GM06990 (cell line): ENCODE results near the gene IRF1.
"Not testable (repeated sequence)": the region's sequence is repeated elsewhere in the genome, so short reads cannot be mapped to it uniquely, and the experiment has no call there.

Experiments
- DNase-seq: peaks from one replicate; pipeline ENCODE4 v3.0.0-alpha.2; 2011; ENCODE audit not compliant: insufficient read length; ENCODE audit errors: extremely low read depth
- H3K27me3 ChIP-seq: replicated peaks from 2 replicates; pipeline ENCODE4 v1.6.0; 2011; ENCODE audit warnings: low read length; ENCODE audit not compliant: control insufficient read depth, insufficient read depth
- H3K36me3 ChIP-seq: 2 replicates; pipeline ENCODE4 v1.5.1; 2011; ENCODE audit warnings: low read length; ENCODE audit not compliant: control insufficient read depth, insufficient read depth
- H3K4me3 ChIP-seq: replicated peaks from 2 replicates; pipeline ENCODE4 v1.5.1; 2011; ENCODE audit warnings: low read depth, mild to moderate bottlenecking, control low read depth, low read length
- CTCF ChIP-seq: IDR thresholded peaks from 2 replicates; pipeline ENCODE4 v1.5.1; 2011; ENCODE audit warnings: low read length, control low read depth, mild to moderate bottlenecking, inconsistent platforms; ENCODE audit not compliant: insufficient read depth, poor library complexity, severe bottlenecking

IRF1 gene

DNA sequence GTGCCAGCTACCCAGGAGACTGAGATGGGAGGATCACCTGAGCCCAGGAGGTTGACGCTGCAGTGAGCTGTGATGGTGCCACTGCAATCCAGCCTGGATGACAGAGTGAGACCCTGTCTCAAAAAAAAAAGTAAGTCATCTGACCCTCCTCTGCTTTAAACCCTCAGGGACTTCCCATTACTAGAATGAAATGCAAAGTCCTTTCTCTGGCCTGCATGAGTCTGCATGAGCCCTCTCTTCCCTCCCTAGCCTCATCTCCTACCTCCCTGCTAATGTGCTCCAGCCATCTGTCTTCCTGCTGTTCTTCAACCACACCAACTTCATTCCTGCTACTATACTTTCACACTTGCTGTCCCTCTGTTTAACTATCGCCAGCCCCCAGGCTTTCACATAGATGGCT lies 37.4 kb upstream of the IRF1 start:
- no peak for DNase-seq
- Histone ChIP-seq H3K4me3 (no peak overlapping the region), H3K36me3 (no peaks in the 10 kb centered on the region), H3K27me3 (no peaks in the 10 kb centered on the region)
- no peak for TF ChIP-seq CTCF

GRCh38 chr5:132526974-132527564 lies 36.5 kb upstream of the IRF1 start:
- Histone ChIP-seq H3K36me3 (no peaks in the 10 kb centered on the region), H3K27me3 (no peaks in the 10 kb centered on the region), H3K4me3 (no peak overlapping the region)
- no peak for DNase-seq
- TF ChIP-seq CTCF: no peak

DNA sequence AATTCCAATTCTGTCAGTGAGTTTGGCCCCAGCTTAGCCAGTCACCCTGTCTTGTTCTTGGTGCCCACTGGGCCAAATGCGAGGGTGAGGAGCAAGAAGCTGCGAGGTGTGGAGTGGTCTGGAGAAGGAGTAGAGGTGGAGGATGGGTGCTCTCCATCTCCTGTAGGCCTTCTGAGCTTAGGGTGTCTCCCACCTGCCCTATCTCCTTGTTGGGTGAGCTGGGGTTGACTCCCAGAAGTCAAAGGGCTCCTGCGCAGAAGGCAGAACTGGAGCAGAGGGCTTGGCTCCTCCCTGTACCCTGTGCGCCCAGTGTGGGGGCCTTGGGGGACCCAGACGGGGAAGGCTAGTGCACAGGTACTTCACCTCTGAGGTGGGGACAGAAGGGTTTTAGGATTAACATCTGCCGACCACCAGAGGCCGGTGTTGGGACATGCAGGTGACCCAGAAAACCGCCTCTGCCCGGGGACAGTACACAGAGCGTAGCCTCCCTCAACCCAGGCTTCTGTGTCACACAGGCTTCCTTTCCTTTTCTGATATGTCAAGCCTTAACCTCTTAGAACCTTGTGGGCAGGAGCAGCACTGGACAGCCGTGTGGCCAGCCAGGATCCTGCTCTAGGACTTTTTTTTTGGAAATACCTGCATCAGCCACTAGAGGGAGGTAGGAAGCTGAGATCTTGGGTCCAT lies 35.9 kb upstream of the IRF1 start:
- DNase-seq: peak; percentile 67
- H3K36me3 ChIP-seq: no peaks in the 10 kb centered on the region
- peak; percentile 85 for TF ChIP-seq CTCF
- no peak overlapping the region for H3K4me3 ChIP-seq
- no peaks in the 10 kb centered on the region for H3K27me3 ChIP-seq

- Histone ChIP-seq H3K27me3 (no peaks in the 10 kb centered on the region), H3K36me3 (no peaks in the 10 kb centered on the region), H3K4me3 (no peak overlapping the region)
- no peak for TF ChIP-seq CTCF
- peak; percentile 75 for DNase-seq
These were observed 34.7 kb upstream of the IRF1 start for GRCh38 chr5:132525299-132525724.

DNA sequence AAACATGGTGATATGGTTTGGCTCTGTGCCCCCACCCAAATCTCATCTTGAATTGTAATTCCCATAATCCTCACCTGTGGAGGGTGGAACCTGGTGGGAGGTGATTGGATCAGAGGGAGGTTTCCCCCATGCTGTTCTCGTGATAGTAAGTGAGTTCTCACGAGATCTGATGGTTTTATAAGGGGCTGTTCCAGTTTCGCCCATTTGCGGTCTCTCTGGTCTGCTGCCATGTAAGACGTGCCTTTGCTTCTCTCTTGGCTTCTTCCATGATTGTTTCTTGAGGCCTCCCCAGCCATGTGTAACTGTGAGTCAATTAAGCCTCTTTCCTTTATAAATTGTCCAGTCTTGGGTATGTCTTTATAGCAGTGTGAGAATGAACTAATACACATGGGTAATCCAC lies 34.3 kb upstream of the IRF1 start:
- not testable (repeated sequence) for H3K27me3 ChIP-seq, H3K36me3 ChIP-seq, DNase-seq, H3K4me3 ChIP-seq

- H3K36me3 ChIP-seq, H3K27me3 ChIP-seq, DNase-seq, H3K4me3 ChIP-seq: not testable (repeated sequence)
These were observed 31.5 kb upstream of the IRF1 start for GRCh38 chr5:132522067-132522466.

GRCh38 chr5:132513618-132514336 lies 23.2 kb upstream of the IRF1 start:
- H3K27me3 ChIP-seq, DNase-seq, H3K36me3 ChIP-seq, H3K4me3 ChIP-seq: not testable (repeated sequence)
